Endothelial cell of umbilical vein (primary cell): ENCODE results near the gene PRR5L. TPM values are rescaled to one million over a fixed set of nuclear protein-coding genes. Genes with fewer than 3 reads are reported as not detected.

Source experiments
- BruUV-seq: library from RNA; stranded (reverse); fragments of 400-500 nt; replicated peaks from 2 replicates; lab custom pipeline; 2021; lab: Mats Ljungman, UMichigan
- CTCF ChIA-PET: fragments of 300-600, 350-600 bp; sonication (Branson Sonifier 250); formaldehyde crosslinking; loops from one replicate; lab custom pipeline; 2021; ENCODE audit warnings: antibody characterized with exemption, inconsistent platforms; lab: Charles Lee
- POLR2A ChIA-PET: fragments of 300-600, 350-600 bp; sonication (Branson Sonifier 250); formaldehyde crosslinking; loops from one replicate; lab custom pipeline; 2021; ENCODE audit warnings: antibody characterized with exemption, inconsistent platforms; lab: Charles Lee
- DNase-seq: peaks from one replicate; pipeline ENCODE4 v3.0.0-alpha.2; 2011; ENCODE audit warnings: low read depth, low spot score
- FAIRE-seq: peaks from 2 replicates; lab custom pipeline; 2011; peaks lifted over from hg19 to GRCh38; lab: Jason Lieb, UNC
- H2AFZ ChIP-seq: 2 replicates; pipeline ENCODE4 v1.6.0; 2012; ENCODE audit warnings: low read depth, low read length, control low read depth, inconsistent platforms
- H3K27ac ChIP-seq: 2 replicates; pipeline ENCODE4 v1.5.1; 2011; ENCODE audit warnings: low read depth, mild to moderate bottlenecking, control low read depth, low read length, moderate library complexity; ENCODE audit not compliant: insufficient read depth
- H3K27me3 ChIP-seq, 2 experiments: 2 replicates each; pipeline versions ENCODE4 v1.6.0 to v1.6.1; 2011; ENCODE audit warnings: low read length in 2 of 2, mixed read lengths in 1 of 2; ENCODE audit not compliant: control insufficient read depth in 2 of 2, insufficient read depth in 2 of 2
- H3K36me3 ChIP-seq, 2 experiments: 2 replicates in 1 of 2; 3 replicates in 1 of 2; pipeline ENCODE4 v1.5.1; 2011; ENCODE audit warnings: low read length in 2 of 2, mild to moderate bottlenecking in 1 of 2, moderate library complexity in 1 of 2; ENCODE audit not compliant: control insufficient read depth in 2 of 2, insufficient read depth in 2 of 2; ENCODE audit errors: extremely low read depth in 1 of 2
- H3K4me1 ChIP-seq: 3 replicates; pipeline ENCODE4 v1.5.1; 2011; ENCODE audit warnings: mild to moderate bottlenecking, low read length; ENCODE audit not compliant: control insufficient read depth, insufficient read depth; ENCODE audit errors: extremely low read depth
- H3K4me2 ChIP-seq: 2 replicates; pipeline ENCODE4 v1.6.1; 2011; ENCODE audit warnings: low read length, control low read depth, mixed read lengths; ENCODE audit not compliant: insufficient read depth
- H3K4me3 ChIP-seq, 3 experiments: fragments of 200-600 bp in 1 of 3; sonication (generic), shearing (Covaris generic) in 1 of 3; replicated peaks in 1 of 3; 2 replicates each; pipeline ENCODE4 v1.5.1; 2011 to 2016; ENCODE audit warnings: control low read depth in 3 of 3, low read length in 3 of 3, mild to moderate bottlenecking in 2 of 3, inconsistent platforms in 1 of 3, low read depth in 1 of 3, moderate library complexity in 1 of 3; ENCODE audit not compliant: insufficient read depth in 1 of 3
- H3K79me2 ChIP-seq: 2 replicates; pipeline ENCODE4 v1.6.0; 2012; ENCODE audit warnings: low read length, inconsistent platforms; ENCODE audit not compliant: control insufficient read depth, insufficient read depth
- H3K9ac ChIP-seq: replicated peaks from 2 replicates; pipeline ENCODE3; 2011; ENCODE audit warnings: low read length, control low read depth; ENCODE audit not compliant: insufficient read depth; ENCODE audit errors: extremely low read depth
- H3K9me1 ChIP-seq: replicated peaks from 3 replicates; pipeline ENCODE4 v1.6.0; 2011; ENCODE audit warnings: mild to moderate bottlenecking, low read length; ENCODE audit not compliant: control insufficient read depth, insufficient read depth; ENCODE audit errors: extremely low read depth
- H3K9me3 ChIP-seq: replicated peaks from 2 replicates; pipeline ENCODE4 v1.5.1; 2012; ENCODE audit warnings: low read length, inconsistent platforms; ENCODE audit not compliant: control insufficient read depth, insufficient read depth
- H4K20me1 ChIP-seq: replicated peaks from 2 replicates; pipeline ENCODE3; 2011; ENCODE audit warnings: mild to moderate bottlenecking, low read length; ENCODE audit not compliant: control insufficient read depth, insufficient read depth; ENCODE audit errors: extremely low read depth
- FOS ChIP-seq: IDR thresholded peaks from 2 replicates; pipeline ENCODE4 v1.6.1; 2011; ENCODE audit warnings: mild to moderate bottlenecking, low read length, moderate library complexity, borderline replicate concordance; ENCODE audit not compliant: insufficient read depth
- GATA2 ChIP-seq: IDR thresholded peaks from 2 replicates; pipeline ENCODE4 v1.7.0; 2011; ENCODE audit warnings: low read depth, mild to moderate bottlenecking, moderate library complexity, mixed read lengths, low read length; ENCODE audit not compliant: insufficient read length, insufficient read depth
- JUN ChIP-seq: IDR thresholded peaks from 2 replicates; pipeline ENCODE4 v1.6.1; 2011; ENCODE audit warnings: borderline replicate concordance, low read depth; ENCODE audit not compliant: insufficient read length, insufficient read depth
- POLR2A ChIP-seq: IDR thresholded peaks from 2 replicates; pipeline ENCODE4 v1.6.1; 2012; ENCODE audit warnings: low read depth, mild to moderate bottlenecking, control low read depth, low read length
- dilution Hi-C: fragments of 300-500 bp; cut with MboI; formaldehyde crosslinking; loops from one replicate; pipeline ENCODE4 v1.15.0; 2019; ENCODE audit warnings: low sequenced_read_pairs; ENCODE audit not compliant: extremely low pct_ligation_motif_present
- intact Hi-C: fragments of 100-400 bp; cut with micrococcal nuclease; formaldehyde crosslinking; loops from one replicate; pipeline ENCODE4 v1.10.0; 2022
- polyA plus RNA-seq, 4 experiments: library from polyadenylated mRNA; depleted of rRNA in 3 of 4; stranded (reverse) in 3 of 4; unstranded in 1 of 4; fragments of >200 nt; gene quantifications; 2 replicates each; pipeline versions ENCODE4 v1.2.1 to v1.2.3, GENCODE V29; 2011 to 2012; ENCODE audit warnings: missing spikeins in 1 of 4
- total RNA-seq: library from RNA; stranded (reverse); gene quantifications from 2 replicates; pipeline ENCODE4 v1.2.3, GENCODE V29; 2021
- TF ChIP-seq, protein P1 (sequence below), 2 donors: IDR thresholded peaks; 1 replicate in 1 of 2; 2 replicates in 1 of 2; pipeline ENCODE4 v1.5.1; 2011; ENCODE audit warnings: low read length in 2 of 2, mild to moderate bottlenecking in 2 of 2, moderate library complexity in 2 of 2, control low read depth in 1 of 2, inconsistent platforms in 1 of 2, low read depth in 1 of 2; ENCODE audit not compliant: insufficient read depth in 1 of 2; ENCODE audit errors: extremely low read depth in 1 of 2
- TF ChIP-seq, protein P2 (sequence below): IDR thresholded peaks from 2 replicates; pipeline ENCODE4 v1.6.1; 2011; ENCODE audit not compliant: insufficient read depth, insufficient read length

PRR5L gene
- total and polyA plus RNA-seq, 2 donors (not counting 3 experiments of a cell fraction or from before 2014, with no cell fraction given) = 2.5 to 6.1 TPM

- POLR2A ChIA-PET = interaction anchor here (1.4 kb wide), 1 partner anchor 196 kb away, joined by 3 read pairs; no protein-coding TSS in a partner anchor
- Histone ChIP-seq H3K27me3 (peaks cover 0 to 2% of the 10 kb centered on the region in 2 experiments), H3K4me3 (no peak overlapping the region), H2AFZ (no peak overlapping the region), H4K20me1 (no peaks in the 10 kb centered on the region), H3K36me3 (no peaks in the 10 kb centered on the region), H3K79me2 (no peaks in the 10 kb centered on the region), H3K4me2 (no peak overlapping the region), H3K9me3 (no peaks in the 10 kb centered on the region), H3K27ac (no peak overlapping the region), H3K4me1 (no peaks in the 10 kb centered on the region), H3K9ac (no peak overlapping the region), H3K9me1 (no peaks in the 10 kb centered on the region)
- DNase-seq (peak; percentile 69), FAIRE-seq (peak; percentile 84)
- BruUV-seq = no TSS peak
- dilution Hi-C loops (loop anchor here (25.0 kb wide), 2 partner anchors 447 to 647 kb away; partner anchors contain the start of gene FJX1), intact Hi-C loops (loop anchor here (1.0 to 5.0 kb wide), 9 partner anchors 102 to 772 kb away; no protein-coding TSS in a partner anchor)
- TF ChIP-seq, protein P1, sequence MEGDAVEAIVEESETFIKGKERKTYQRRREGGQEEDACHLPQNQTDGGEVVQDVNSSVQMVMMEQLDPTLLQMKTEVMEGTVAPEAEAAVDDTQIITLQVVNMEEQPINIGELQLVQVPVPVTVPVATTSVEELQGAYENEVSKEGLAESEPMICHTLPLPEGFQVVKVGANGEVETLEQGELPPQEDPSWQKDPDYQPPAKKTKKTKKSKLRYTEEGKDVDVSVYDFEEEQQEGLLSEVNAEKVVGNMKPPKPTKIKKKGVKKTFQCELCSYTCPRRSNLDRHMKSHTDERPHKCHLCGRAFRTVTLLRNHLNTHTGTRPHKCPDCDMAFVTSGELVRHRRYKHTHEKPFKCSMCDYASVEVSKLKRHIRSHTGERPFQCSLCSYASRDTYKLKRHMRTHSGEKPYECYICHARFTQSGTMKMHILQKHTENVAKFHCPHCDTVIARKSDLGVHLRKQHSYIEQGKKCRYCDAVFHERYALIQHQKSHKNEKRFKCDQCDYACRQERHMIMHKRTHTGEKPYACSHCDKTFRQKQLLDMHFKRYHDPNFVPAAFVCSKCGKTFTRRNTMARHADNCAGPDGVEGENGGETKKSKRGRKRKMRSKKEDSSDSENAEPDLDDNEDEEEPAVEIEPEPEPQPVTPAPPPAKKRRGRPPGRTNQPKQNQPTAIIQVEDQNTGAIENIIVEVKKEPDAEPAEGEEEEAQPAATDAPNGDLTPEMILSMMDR (IDR thresholded peaks at IDR 0.05; ENCODE audit: extremely low read depth in 1 of 2, insufficient read depth in 1 of 2, low read depth in 1 of 2, low read length in 2 of 2) = peak; percentile 80 to 86
- TF ChIP-seq, protein P2, sequence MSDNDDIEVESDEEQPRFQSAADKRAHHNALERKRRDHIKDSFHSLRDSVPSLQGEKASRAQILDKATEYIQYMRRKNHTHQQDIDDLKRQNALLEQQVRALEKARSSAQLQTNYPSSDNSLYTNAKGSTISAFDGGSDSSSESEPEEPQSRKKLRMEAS = no peak
- TF ChIP-seq GATA2 = no peak
- TF ChIP-seq JUN = no peak
- no peak for TF ChIP-seq POLR2A
- TF ChIP-seq FOS = no peak
- CTCF ChIA-PET = interaction anchor here (0.5 to 6.9 kb wide), 80 partner anchors 9 to 774 kb away, joined by 3 to 266 read pairs (median 4); partner anchors contain the start of genes FJX1 and TRIM44
Measured at GRCh38 chr11:36258730-36259360, 37.2 kb upstream of the PRR5L start.
